Left ventricle myocardium inferior (tissue), 1 donor: ENCODE measurements around the gene ZBTB5. TPM values are rescaled to one million over a fixed set of nuclear protein-coding genes. Genes with fewer than 3 reads are reported as not detected.
A peak's percentile ranks its signal among the peaks of the same experiment; 100 is the strongest.

Experiments used
- DNase-seq: peaks from one replicate; pipeline ENCODE4 v3.0.0-alpha.2; 2020
- H3K27ac ChIP-seq: fragments of 200-600 bp; replicated peaks from 2 replicates; pipeline ENCODE4 v1.8.0; 2021
- H3K27me3 ChIP-seq: fragments of 200-600 bp; 2 replicates; pipeline ENCODE4 v1.8.0; 2021; ENCODE audit warnings: low read depth
- H3K36me3 ChIP-seq: fragments of 200-600 bp; 2 replicates; pipeline ENCODE4 v1.8.0; 2021
- H3K4me1 ChIP-seq: fragments of 200-600 bp; 2 replicates; pipeline ENCODE4 v1.8.0; 2021
- H3K4me3 ChIP-seq: fragments of 200-600 bp; 2 replicates; pipeline ENCODE4 v1.8.0; 2021; ENCODE audit warnings: mild to moderate bottlenecking, moderate library complexity
- H3K9me3 ChIP-seq: fragments of 200-600 bp; replicated peaks from 2 replicates; pipeline ENCODE4 v1.8.0; 2021
- CTCF ChIP-seq: fragments of 200-600 bp; IDR thresholded peaks from 2 replicates; pipeline ENCODE4 v1.8.0; 2021; ENCODE audit warnings: antibody characterized with exemption, mild to moderate bottlenecking, borderline replicate concordance
- intact Hi-C: fragments of 100-400 bp; cut with micrococcal nuclease; formaldehyde crosslinking; loops from one replicate; pipeline ENCODE4 v1.11.0; 2022
- total RNA-seq: library from RNA; stranded (reverse); fragmentation: NEBNext Ultra II Directional; extraction: Animal tissue kit (Norgen Biotek cat#: 25700); gene quantifications from one replicate; pipeline ENCODE4 v1.2.1, GENCODE V29; 2021
- donor health status: DM: no; HTN: yes; CAD: no; lungs with severe emphysema.

Gene ZBTB5
- total RNA-seq, 1 donor from 2014 or later, result 4.9 TPM

DNA sequence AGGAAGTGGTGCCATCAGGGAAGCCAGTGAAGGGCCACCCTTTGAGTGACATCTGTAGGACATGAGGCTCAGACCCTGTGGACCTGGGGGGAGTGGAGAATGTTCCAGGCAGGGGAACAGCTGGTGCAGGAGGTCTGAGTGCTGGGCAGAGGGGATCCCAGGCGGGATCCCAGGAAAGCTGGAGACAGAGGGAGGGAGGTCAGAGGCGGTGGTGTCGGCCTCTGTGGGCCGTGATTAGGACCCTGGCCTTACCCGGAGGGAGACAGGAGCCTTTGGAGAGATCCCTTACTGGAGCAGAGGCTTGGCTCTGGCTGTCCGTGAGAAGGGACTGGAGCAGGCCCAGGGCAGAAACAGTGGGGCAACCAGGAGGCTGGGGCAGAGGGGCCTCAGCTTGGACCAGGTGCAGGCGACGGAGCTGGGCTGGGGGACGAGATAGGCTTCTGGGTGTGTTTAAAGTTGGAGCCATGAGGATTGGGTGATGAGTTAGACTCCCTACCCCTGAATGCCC is 54.8 kb downstream of the ZBTB5 start:
- Histone ChIP-seq H3K4me3 (no peak overlapping the region), H3K27ac (no peak overlapping the region), H3K27me3 (no peaks in the 10 kb centered on the region), H3K9me3 (no peaks in the 10 kb centered on the region), H3K4me1 (peaks cover 16% of the 10 kb centered on the region), H3K36me3 (no peaks in the 10 kb centered on the region)
- intact Hi-C loops, result no loop called here
- no peak for TF ChIP-seq CTCF
- DNase-seq, result no peak

DNA sequence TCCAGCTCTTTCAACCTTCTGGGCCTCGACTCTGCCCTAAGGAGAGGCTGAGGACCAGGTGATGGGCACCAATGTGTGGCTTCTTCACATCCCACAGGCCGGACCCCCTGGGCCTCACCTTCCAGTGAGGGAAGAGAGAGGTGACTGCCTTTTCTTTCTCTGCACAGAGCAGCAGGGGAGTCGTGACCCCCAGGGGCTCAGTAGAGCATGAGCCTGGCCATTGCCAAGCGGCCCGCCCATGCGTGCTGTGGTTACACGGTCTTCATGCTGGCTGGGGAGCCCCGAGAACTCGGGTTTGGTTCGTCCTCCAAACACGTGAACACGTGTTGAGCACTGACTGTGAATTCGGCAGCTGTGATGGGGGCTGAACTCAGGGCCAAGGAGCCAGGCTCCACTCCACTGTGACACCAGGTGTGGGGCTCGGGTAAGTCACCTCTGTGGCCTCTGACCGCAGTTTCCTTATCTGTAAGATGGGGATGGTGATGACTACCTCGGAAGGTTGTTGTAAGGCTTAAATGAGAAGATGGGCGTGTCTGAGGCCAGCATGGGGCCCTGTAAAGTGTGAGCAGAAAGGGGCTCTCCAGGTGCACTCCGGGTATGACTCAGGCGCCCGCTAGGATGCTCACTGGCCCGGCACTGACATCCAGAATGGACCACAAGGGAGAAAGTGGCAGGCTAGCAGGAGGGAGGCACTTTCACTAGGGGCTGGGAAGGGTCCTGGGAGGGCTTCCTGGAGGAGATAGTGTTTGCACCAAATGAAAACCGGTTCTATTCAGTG is 56.1 kb downstream of the ZBTB5 start:
- intact Hi-C loops, result no loop called here
- H3K4me1 ChIP-seq, result peaks cover 8% of the 10 kb centered on the region
- DNase-seq, result no peak
- no peak for TF ChIP-seq CTCF
- H3K9me3 ChIP-seq, result no peaks in the 10 kb centered on the region
- H3K36me3 ChIP-seq, result no peaks in the 10 kb centered on the region
- H3K27me3 ChIP-seq, result no peaks in the 10 kb centered on the region
- no peak overlapping the region for H3K4me3 ChIP-seq
- H3K27ac ChIP-seq, result no peak overlapping the region

DNA sequence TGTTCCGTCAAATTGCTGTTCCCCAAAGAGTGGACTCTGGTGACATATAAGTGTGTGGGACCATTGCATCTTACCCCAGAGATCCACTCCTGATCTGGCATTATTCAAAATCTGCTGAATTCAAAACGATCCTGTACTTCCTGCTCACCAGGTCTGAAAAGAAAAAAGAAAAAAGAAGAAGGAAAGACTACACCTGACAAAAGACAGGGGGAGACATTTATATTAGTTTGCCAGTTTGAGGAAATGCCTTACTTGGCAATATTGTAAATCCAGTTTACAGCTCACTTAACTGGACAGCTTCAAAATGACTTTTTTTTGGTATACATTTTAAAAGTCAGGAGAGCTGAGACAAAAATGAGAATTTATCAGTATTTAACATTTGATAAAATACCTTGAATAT is 57.8 kb downstream of the ZBTB5 start:
- H3K9me3 ChIP-seq, result no peaks in the 10 kb centered on the region
- intact Hi-C loops, result no loop called here
- no peak overlapping the region for H3K4me3 ChIP-seq
- H3K4me1 ChIP-seq, result peaks cover 8% of the 10 kb centered on the region
- TF ChIP-seq CTCF, result no peak
- no peak overlapping the region for H3K27ac ChIP-seq
- DNase-seq, result no peak
- H3K27me3 ChIP-seq, result no peaks in the 10 kb centered on the region
- H3K36me3 ChIP-seq, result no peaks in the 10 kb centered on the region

- Histone ChIP-seq H3K36me3 (no peaks in the 10 kb centered on the region), H3K27ac (peak overlapping the region; percentile 45), H3K9me3 (no peaks in the 10 kb centered on the region), H3K4me3 (no peak overlapping the region), H3K27me3 (no peaks in the 10 kb centered on the region), H3K4me1 (peaks cover 6% of the 10 kb centered on the region)
- no peak for DNase-seq
- no peak for TF ChIP-seq CTCF
- intact Hi-C loops, result no loop called here
These were observed 58.4 kb downstream of the ZBTB5 start for GRCh38 chr9:37406603-37407401.

- no peaks in the 10 kb centered on the region for H3K27me3 ChIP-seq
- H3K9me3 ChIP-seq, result no peaks in the 10 kb centered on the region
- TF ChIP-seq CTCF, result no peak
- no peaks in the 10 kb centered on the region for H3K36me3 ChIP-seq
- no peaks in the 10 kb centered on the region for H3K4me1 ChIP-seq
- intact Hi-C loops, result no loop called here
- H3K4me3 ChIP-seq, result no peak overlapping the region
- H3K27ac ChIP-seq, result peak overlapping the region; percentile 45
- DNase-seq, result no peak
These were observed 59.4 kb downstream of the ZBTB5 start for GRCh38 chr9:37405764-37406380.
